ENCODE results near the gene SETD2.

GRCh38 chr3:46994801-46995731, 168.8 kb downstream of the SETD2 start:
- TF ChIP-seq CTCF (conservative IDR thresholded peaks at IDR 0.05 in 1 of 2, IDR thresholded peaks at IDR 0.05 in 1 of 2; ENCODE audit: low read depth in 1 of 2, low read length in 2 of 2): no peak
- no peak for TF ChIP-seq EZH2 (IDR thresholded peaks at IDR 0.05; ENCODE audit: low read length, missing control alignments)

Data from fibroblast of lung (primary cell).